HG03175 (cell line): ENCODE measurements around the gene CERS6.

ENCODE experiments used
- ATAC-seq: cut with Tn5 transposase; IDR thresholded peaks from one replicate; pipeline ENCODE4 v1.9.1; 2021; ENCODE audit warnings: mild to moderate bottlenecking, moderate library complexity; ENCODE audit not compliant: unreplicated experiment

The CERS6 gene

DNA sequence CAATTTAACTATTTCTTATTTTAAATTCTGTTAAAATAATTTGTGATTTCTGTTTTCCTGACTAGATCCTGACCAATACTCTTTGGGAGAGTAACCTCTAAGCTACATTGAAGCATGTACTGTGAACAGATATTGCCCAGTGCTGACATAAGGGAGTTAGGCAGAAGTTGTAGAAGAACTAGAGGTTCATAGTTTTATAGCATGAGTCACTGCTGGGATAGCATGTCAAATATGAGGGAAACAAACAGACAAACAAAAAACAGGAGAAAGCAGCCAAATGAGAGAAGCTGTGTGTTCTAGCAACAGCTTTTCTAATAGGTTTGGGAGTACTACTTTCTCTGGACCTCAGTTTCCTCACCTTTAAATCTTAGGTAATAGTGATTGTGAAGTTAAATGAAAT, 72.4 kb downstream of the CERS6 start:
- no peak for ATAC-seq

DNA sequence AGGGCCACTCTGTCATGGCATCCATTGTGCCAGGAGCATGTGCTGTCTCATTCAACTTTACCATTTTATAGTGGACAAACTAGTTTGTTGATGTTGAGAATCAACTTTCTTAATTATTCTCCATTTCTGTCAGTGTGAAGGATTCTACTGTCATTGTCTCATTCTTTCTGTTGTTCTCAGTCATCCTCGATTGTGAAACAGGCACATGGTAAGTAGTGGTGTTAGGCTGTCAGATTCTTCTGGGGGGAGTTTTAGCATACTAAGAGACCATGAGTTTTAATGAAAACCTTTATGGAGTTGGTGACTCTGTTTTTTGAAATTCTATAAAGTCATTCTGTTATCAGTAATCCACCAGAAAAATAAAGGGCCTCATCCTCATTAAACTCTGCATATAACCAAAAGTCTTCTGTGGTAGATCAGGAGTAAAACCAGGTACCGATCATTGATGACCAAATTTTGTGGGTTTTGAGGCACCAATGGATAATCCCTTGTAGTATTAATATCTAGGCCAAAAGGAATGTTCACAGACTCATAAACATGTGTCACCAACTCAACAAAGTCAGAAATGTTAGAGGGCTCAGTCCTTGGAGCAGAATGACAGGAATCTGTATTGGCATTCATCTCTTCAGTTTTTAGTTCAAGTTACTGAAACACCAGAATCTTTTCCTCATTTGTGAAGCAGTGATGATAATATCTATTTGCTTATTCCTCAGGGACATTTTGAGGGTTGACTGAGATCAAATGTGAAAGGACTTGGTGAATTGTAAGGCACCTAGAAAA, 73.2 kb downstream of the CERS6 start:
- ATAC-seq, result no peak

DNA sequence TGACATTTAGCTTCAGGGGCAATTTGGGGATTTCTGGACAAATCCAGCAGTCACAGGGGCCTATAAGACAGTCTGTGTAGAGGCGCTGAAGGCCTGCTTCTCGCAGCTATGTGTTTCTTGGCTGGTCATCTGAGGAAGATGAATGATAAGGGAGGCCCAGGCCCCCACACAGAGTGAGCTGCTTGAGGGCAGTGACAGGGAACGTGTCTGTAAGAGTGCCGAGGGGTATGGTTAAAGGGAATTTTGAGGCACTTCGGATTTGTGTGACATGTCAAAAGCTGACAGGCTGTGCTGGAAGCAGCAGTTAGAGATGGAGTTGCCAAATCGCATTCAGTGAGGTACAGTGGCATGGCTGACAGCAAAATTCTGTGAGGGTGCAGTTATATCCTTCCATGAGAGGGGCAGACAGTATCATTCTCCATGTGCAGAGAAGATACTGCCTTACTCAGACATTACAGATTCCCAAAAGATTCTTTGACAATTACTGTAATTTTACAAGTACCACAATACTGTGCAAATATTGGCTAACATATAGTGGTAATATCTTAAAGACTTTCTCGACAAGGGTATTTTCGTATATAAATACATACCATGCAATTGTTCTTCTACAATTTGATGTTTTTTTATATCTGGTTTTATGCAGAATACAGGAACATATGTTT, 74.0 kb downstream of the CERS6 start:
- ATAC-seq, result no peak

DNA sequence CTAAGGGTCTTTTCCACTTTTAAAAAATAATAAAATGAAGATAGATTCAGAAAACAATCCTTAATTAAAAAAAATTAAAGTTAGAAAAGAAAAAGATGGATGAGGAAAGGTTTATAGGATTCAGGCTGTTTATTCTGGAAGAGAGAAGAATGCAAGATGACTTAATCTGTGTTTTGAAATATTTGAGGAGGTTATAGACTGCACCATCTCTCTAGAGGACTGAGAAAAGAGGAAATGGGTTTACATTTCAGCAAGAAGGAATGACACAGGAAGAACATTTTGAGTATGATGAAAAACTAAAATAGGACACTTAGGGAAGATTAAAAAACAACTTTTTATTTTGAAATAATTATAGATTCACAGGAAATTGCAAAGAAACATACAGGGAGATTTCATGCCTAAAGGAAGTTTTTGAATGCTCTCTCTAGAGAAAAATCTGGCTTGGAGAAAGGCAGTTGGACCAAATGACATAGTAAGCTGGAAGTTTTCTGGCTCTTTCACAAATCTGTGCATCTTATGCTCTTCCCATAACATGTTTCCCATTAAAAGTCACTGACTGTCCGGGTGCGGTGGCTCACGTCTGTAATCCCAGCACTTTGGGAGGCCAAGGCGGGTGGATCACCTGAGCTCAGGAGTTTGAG, 75.0 kb downstream of the CERS6 start:
- peak; percentile 46 for ATAC-seq

DNA sequence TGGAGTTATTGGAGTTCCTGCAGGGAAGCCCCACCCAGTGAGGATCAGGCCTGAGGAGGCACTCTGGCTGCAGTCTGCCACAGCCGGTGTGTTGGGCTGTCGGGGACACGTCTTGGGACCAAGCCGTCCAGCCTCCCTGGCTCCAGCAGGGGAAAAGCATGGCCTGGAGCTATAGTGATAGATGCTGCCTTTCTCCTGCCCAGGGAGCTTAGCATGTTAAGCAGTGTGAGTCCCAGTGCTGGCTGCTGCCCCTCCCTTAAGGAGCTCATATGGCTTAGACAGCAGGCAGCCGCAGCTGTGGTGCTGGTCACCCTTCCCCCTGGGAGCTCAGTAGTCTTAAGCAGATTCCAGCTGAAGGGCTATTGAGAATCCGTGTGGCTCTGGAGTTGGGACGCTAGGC, 78.9 kb downstream of the CERS6 start:
- no peak for ATAC-seq

DNA sequence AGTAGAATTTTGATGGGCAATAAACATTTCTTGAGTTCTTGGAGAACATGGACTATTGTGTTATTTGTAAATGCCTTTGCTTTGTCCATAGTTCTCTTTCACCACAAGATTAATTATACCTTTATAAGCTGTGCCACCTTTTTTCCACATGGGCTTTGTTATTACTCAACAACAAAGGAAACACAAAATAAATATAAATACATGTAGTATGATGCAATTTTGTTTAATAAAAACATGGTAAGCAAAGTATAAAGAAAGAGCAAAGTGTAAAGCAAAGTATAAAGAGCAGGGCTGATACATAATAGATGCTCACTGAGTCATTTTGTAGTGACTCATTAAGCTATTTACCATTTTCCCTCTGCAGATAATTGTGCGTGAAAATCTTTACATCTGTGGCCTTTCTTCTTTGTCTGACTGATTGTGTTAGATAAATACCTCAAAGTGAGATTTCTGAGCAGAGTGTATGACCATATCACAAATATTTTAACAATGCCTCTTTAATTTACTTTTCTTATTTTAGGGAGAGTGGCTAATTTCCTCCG, 80.9 kb downstream of the CERS6 start:
- ATAC-seq, result no peak

DNA sequence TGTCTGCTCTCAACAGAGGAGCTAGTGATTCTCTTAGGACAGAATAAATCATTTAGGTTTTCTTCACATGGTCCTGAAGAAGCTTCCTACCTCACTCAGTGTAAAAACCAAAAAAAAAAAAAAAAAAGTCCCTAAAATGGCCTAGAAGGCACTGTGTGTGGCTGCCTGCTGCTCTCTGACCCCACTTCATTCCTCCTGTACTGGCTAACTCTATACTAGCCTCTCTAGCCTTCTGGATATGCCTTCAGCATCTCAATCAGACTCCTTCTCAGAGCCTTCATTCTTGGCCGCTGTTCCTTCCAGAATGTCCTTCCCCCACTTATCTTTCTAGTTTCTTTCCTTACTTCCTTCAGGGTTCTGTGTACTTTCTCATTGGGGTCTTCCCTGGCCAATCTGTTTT, 82.1 kb downstream of the CERS6 start:
- ATAC-seq, result no peak

DNA sequence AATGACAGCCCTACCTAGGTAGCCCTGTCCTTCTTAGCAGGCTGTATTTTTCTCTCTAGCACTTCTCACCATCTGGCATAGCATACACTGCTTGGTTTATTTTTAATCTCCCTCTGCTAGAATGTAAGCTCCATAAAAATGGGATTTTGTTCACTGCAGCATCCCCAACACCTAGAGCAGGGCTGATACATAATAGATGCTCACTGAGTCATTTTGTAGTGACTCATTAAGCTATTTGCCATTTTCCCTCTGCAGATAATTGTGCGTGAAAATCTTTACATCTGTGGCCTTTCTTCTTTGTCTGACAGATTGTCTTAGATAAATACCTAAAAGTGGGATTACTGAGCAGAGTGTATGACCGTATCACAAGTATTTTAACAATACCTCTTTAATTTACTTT, 82.5 kb downstream of the CERS6 start:
- no peak for ATAC-seq

DNA sequence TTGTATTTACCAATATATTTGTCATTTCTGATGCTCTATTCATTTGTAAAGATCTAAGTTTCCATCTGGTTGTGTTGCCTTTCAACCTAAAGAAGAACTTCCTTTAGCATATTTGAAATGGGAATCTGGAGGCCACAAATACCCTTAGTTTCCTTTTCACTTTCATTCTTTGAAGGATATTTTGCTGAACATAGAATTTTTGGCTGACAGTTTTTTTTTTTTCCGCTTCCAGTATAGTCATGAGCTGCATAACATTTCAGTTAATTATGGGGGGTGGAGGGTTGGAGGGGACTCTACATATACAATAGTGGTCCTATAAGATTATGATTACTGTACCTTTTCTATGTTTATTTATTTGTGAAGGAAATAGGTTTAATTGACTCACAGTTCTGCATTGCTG, 83.9 kb downstream of the CERS6 start:
- no peak for ATAC-seq

DNA sequence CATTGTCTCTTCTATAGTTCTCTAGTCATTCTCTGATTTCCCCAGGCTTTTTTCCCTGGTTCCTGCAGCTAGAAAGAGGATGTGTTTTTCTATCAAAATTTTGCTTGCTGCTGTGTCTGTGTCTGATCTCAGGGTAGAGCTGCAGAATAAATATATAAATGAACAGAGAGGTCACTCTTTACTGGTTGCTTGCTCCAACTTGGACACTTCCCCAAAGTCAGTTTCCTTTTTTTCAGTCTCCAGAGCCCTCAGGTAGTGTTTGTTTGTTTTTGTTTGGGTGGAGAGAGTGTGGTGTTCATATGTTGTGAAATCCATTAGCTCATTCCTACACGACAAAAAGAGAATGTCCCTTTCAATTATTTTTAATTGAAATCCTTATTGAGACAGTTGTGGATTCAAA, 85.8 kb downstream of the CERS6 start:
- no peak for ATAC-seq

DNA sequence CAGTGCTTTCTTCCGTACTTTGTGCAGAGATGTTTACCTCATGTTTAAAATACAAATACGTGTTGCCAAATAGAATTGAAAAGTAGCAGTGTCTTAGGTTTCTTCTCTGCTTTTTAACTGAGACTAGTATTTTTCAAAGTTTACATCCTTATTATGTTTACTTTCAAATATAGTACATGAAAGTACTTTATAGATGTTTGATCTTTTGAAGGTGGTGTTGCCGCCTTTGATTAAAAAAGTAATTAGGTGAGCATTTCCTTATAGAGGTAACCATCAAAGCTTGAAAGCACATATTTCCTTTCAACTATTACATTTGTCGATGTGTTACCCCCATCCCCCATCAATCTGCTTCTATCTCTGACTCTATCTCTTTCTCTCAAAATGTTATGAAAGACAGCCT, 87.0 kb downstream of the CERS6 start:
- ATAC-seq, result no peak

DNA sequence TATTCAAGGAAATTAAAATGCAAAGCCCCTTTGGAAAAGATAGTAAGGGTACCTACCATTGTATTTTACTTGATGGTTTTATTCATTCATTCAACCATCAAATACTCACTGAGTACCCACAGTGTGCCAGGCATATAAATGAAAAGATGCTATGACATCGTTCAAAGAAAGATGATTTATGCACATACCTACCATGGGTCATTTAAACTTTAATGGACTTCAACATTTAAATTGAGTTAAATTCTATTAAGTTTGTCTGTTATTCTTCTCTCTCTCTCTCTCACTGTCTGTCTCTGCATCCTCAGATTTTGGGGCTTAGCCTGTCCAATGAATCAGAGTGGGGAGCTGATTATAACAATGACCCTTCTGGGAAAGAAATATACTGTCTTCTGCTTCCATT, 87.9 kb downstream of the CERS6 start:
- ATAC-seq, result no peak

DNA sequence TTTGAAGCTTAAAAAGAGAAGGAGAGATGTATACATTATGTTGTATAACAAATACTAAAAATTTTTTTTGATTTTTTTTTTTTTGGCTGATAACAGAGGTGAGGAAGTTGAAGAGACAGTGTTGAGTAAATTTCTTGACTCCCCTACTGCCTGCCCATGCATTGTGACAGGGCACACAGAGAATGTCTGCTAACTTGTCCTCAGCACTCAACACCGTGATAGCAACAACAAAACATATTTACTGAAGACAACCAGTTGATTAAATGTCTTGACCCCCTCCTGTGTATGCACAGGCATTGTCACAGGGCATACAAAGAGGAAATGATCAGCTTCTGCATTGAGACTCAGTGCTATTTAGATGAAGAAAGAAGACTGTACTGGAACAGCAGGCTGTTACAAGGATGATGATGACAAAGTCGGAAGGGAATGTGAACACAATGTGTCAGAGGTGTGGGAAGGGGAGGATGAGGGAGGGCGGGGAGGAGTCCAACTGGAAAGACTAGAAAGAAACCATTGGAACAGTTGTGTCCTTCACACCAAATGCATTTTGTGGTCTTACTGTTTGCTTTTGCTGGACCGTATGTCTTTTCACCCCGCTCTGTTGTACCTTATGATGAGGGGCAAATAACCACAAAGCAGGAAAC, 89.5 kb downstream of the CERS6 start:
- ATAC-seq, result no peak

DNA sequence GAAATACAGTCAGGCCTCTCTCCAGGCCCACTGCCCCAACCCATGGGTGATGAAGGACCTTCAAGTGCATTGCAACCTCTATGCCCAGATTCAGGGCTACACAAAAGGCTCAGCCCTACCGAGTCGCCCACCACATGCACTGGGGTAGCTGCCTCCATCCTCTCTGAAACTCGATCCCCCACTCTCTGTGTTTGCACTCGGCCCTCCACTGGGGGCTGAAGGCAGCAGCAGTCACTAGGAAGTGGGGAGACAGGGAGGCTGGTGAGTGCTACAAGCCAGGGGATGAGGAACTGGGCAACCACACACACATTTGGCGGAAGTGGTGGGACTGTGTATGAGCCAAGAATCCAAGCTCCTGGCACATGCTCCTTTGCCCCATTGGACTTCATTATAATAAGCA, 94.6 kb downstream of the CERS6 start:
- no peak for ATAC-seq

DNA sequence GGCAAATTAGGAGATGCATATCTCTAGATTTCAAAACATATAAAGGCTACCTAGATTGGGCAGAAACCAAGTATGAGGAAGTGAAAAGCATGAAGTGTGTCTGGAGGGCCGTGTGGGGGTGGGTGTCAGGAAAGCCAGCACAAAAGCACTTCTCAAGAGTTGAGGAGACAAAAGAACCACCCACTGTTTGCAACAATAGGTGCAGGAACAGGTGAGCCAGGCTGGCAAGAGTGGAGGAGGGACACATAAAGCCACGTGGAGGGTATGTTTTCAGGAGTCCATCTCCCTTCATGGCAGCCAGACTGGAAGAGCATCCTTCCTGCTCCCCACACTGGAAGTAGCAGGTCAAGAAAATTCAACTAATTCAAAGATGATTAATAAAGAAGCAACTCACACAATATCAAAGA, 96.4 kb downstream of the CERS6 start:
- ATAC-seq, result peak; percentile 94

DNA sequence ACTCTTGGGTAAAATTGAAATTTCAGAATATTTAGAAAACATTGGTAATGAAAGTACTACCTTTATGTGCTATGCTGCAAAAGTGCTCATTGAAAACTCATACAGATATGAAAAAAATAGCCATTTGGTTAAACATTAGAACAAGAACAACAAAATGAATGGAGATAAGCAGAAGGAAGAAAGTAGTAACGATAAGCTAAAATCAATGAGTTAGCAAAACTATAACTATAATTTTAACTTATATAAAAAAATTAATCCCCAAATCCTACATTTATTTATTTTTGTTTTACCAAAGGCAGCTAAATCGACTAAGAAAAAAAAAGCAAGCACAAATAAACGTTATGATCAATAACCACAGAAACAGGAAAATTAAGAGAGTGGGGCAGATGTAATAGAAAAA, 99.2 kb downstream of the CERS6 start:
- ATAC-seq, result no peak

DNA sequence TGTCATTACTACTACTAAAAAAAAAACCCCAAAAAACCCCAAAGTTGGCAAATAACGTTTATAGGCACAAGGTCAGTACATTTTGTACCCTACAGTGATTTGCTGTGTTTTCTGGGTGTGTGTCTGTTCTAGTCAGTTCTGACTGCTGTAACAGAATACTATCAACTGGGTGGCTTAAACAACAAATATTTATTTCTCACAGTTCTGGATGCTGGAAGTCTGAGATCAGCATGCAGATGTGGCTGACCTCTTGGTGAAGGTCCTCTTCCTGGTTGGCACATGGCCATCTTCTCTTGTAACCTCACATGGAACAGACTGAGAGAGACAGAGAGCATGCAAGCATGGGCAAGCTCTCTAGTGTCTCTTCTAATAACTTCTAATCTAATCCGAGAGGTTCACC, 103.1 kb downstream of the CERS6 start:
- ATAC-seq, result no peak

DNA sequence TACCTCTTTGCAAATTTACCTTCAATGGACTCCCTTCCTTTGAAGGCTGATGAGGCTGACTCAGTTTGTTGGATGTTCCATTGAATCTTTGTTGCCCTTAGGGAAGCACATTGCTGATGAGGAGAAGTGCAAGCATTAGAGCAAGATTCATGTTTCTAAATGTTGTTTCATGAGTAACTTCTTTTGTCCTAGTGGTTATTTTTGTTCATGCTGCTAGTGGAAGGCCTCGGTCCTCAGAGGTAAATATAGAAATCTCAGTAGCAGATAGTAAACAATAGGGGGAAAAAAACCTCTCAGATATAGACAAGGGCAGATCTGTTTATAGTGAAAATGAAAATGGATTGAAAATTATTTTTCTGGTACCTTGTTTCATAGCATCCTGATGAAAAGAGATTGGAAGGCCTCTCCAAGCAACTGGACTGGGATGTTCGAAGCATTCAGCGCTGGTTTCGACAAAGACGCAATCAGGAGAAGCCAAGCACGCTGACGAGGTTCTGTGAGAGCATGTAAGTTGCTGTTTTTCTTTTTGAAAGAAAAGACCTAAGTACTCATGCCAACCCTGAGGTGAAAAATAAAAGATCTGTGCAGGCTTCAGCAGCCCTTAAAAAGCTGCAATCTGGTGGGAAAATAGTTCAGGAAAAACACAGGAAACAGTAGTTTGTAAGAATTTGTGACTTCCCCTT, 104.9 kb downstream of the CERS6 start:
- ATAC-seq, result no peak

DNA sequence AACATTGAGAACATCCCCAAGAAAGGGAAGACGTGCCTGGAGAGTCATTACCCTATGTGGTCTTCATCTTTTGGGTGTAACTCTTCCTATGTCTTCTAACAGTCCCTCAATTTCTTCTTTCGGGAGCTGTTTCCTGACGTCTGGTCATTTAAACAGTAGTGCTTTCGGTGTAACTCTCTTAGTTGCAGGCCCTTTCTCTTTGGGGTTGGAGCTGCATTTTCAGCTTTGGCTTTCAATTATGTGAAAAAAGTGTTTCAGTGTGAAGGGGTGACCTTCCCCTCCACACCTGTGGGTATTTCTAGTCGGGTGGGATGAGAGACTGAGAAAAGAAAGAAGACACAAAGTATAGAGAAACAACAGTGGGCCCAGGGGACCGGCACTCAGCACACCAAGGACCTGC, 105.9 kb downstream of the CERS6 start:
- ATAC-seq, result no peak

DNA sequence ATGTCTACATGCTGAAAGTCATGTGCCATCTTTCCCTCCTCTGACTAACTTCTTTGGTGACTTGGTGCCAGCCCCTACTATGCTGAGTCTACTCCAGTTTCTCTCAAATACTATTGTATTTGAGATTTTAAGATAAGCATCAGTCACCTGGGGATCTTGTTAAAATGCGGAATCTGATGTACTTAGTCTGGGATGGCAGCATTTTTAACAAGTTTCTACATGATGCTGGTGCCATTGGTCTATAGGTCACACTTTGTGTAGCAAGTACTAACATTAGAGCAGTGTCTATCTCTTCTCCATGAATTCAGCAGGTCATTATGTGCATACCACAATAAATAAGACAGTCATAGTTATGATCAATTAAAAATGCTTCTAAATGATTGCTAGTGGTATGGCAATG, 106.9 kb downstream of the CERS6 start:
- no peak for ATAC-seq

DNA sequence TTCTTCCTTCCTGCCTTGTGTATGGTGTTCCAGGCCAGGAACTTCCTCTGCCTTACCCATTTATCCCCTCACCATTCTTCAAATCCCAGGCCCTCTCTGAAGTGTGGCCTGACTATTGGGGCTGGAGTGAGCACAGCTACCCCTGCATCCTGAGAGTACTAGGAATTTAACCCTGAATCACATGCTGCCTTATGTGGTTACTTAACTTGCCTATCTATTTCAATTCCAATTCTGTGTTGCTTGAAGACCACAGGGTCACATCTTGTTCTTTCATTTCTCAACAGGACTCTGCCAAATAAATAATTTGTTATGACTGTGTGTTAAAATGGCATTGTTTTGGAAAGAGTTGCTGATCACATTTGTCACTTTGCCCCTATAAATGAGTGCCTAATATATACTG, 108.6 kb downstream of the CERS6 start:
- no peak for ATAC-seq
